ENCODE data around the gene SEPTIN12. TPM values are rescaled to one million over a fixed set of nuclear protein-coding genes. Genes with fewer than 3 reads are reported as not detected.

The SEPTIN12 gene
- total and polyA plus RNA-seq, 2 of the 8 experiments (the other 6 are each of a cell fraction or from before 2014, with no cell fraction given): 0.24 TPM; not detected in 1

DNA sequence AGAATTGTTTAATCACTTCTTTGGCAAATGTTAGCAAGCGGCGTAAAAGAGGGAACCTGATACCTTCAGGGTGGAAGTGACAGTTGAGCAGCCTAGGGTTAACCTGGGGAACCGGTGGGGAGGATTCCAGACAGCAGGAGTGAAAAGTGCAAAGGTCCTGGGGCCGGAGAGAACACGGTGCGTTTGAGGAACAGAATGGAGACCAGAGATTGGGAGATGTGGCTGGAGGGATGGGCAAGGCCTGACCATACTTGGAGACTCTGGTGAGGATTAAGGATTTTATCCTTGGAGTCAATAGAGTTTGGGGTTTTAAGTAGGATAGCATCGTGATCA lies 18.9 kb downstream of the SEPTIN12 start:
- Histone ChIP-seq H3K27me3 (replicated peaks in 1 of 4; ENCODE audit: control insufficient read depth in 3 of 4, extremely low read depth in 1 of 4, insufficient read depth in 3 of 4, low read length in 3 of 4) (no peaks in the 10 kb centered on the region), H3K9ac (replicated peaks in 1 of 4; ENCODE audit: extremely low read depth in 1 of 4, low read depth in 3 of 4, low read length in 3 of 4) (no peak overlapping the region), H2BK20ac (ENCODE audit: low read length) (no peak overlapping the region), H3K4me3 (ENCODE audit: extremely low read depth in 1 of 4, insufficient read depth in 2 of 4, low read depth in 3 of 4, low read length in 4 of 4) (peak overlapping the region; percentile 37 to 75 (median 64); a peak in 5 of 8 replicates), H3K56ac (replicated peaks; ENCODE audit: insufficient read length, low read depth, low read length) (no peak overlapping the region), H3K4ac (replicated peaks; ENCODE audit: insufficient read length, low read depth, low read length) (peak overlapping the region; percentile 6), H3K23me2 (ENCODE audit: low read depth, low read length) (peaks cover 13% of the 10 kb centered on the region), H3K36me3 (ENCODE audit: control insufficient read depth in 2 of 4, insufficient read depth in 4 of 4, low read length in 3 of 4) (no peaks in the 10 kb centered on the region; a peak in 1 of 8 replicates), H3K18ac (ENCODE audit: extremely low read depth, low read length) (no peak overlapping the region), H2AK5ac (ENCODE audit: low read depth, low read length) (no peak overlapping the region), H2BK12ac (ENCODE audit: low read depth, low read length) (no peak overlapping the region), H4K8ac (ENCODE audit: extremely low read depth, insufficient read depth, low read length) (no peak overlapping the region), H2BK5ac (ENCODE audit: low read depth, low read length) (no peak overlapping the region), H2AFZ (ENCODE audit: low read length) (peak overlapping the region; percentile 1; the same call in 1 of the 2 replicates), H4K5ac (ENCODE audit: insufficient read length, low read depth, low read length) (no peak overlapping the region), H4K20me1 (replicated peaks in 1 of 2; ENCODE audit: control insufficient read depth in 1 of 2, insufficient read depth in 2 of 2, low read length in 2 of 2) (no peaks in the 10 kb centered on the region), H2BK120ac (replicated peaks; ENCODE audit: low read depth, low read length) (no peak overlapping the region), H3K14ac (ENCODE audit: insufficient read length) (no peak overlapping the region), H4K91ac (replicated peaks; ENCODE audit: insufficient read length, low read length) (no peak overlapping the region), H2BK15ac (ENCODE audit: low read length) (no peak overlapping the region), H3K79me2 (ENCODE audit: control insufficient read depth in 1 of 2, insufficient read depth in 2 of 2, low read length in 2 of 2) (peaks cover 0 to 12% of the 10 kb centered on the region in 2 experiments; a peak in 2 of 4 replicates), H3K27ac (ENCODE audit: low read depth, low read length) (no peak overlapping the region), H3K23ac (ENCODE audit: insufficient read length) (no peak overlapping the region), H3K4me2 (ENCODE audit: insufficient read depth in 1 of 2, low read depth in 2 of 2, low read length in 2 of 2) (peak overlapping the region; percentile 62 to 68), H3K4me1 (replicated peaks in 1 of 4; ENCODE audit: control insufficient read depth in 3 of 4, insufficient read depth in 4 of 4, low read length in 3 of 4) (peaks cover 0 to 3% (median 1%) of the 10 kb centered on the region in 4 experiments; a peak in 2 of 7 replicates), H3K79me1 (ENCODE audit: low read depth, low read length) (no peaks in the 10 kb centered on the region), H3K9me3 (ENCODE audit: insufficient read depth in 2 of 2, low read depth in 1 of 2, low read length in 1 of 2) (no peaks in the 10 kb centered on the region)
- ChIA-PET POLR2A (ENCODE audit: partially characterized antibody) (interaction anchor here (1.0 to 1.6 kb wide), 2 partner anchors 33 to 60 kb away, joined by 4 to 8 read pairs; partner anchors contain the start of gene ROGDI), CTCF (ENCODE audit: partially characterized antibody) (no interaction called here)
- DNase-seq (ENCODE audit: low read depth in 1 of 2, low spot score in 2 of 2) (no peak), FAIRE-seq (no peak)
- WGBS, 2 experiments (ENCODE audit: extremely low coverage in 1 of 2, insufficient coverage in 1 of 2, insufficient read length in 1 of 2, insufficient replicate concordance in 2 of 2, low coverage in 1 of 2, low lambda C conversion rate in 2 of 2, missing lambda C conversion rate in 1 of 2): 90% methylated on average over 7 of the region's 7 CpGs; no CpG with 5 or more reads in 1 of the 2 experiments
- TF ChIP-seq POU5F1 (IDR thresholded peaks at IDR 0.05; ENCODE audit: low read depth, low read length) (no peak), RBBP5 (IDR thresholded peaks at IDR 0.05; ENCODE audit: borderline replicate concordance, low read depth, low read length) (no peak), CREB1 (IDR thresholded peaks at IDR 0.05) (no peak), SP2 (IDR thresholded peaks at IDR 0.05; ENCODE audit: low read length) (no peak), CTBP2 (IDR thresholded peaks at IDR 0.05; ENCODE audit: borderline replicate concordance, insufficient read depth, insufficient read length, low read length) (no peak), CBX8 (IDR thresholded peaks at IDR 0.05; ENCODE audit: borderline replicate concordance, low read depth, low read length) (no peak), KDM5A (IDR thresholded peaks at IDR 0.05; ENCODE audit: low read length) (no peak), JUND (IDR thresholded peaks at IDR 0.05; ENCODE audit: low read length) (no peak)
- TF ChIP-seq, protein P1, sequence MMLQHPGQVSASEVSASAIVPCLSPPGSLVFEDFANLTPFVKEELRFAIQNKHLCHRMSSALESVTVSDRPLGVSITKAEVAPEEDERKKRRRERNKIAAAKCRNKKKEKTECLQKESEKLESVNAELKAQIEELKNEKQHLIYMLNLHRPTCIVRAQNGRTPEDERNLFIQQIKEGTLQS (IDR thresholded peaks at IDR 0.05; ENCODE audit: insufficient read depth, low read depth, low read length): no peak

All from H1 (cell line).